H9 (cell line): ENCODE measurements around the gene ILDR2. TPM values are rescaled to one million over a fixed set of nuclear protein-coding genes. Genes with fewer than 3 reads are reported as not detected.

Source experiments
- DNase-seq: peaks from one replicate; pipeline ENCODE4 v3.0.0-alpha.2; 2017
- H2AFZ ChIP-seq: one replicate; pipeline ENCODE4 v1.6.1; 2013; ENCODE audit warnings: mild to moderate bottlenecking, low read length, control low read depth, moderate library complexity
- H2AK5ac ChIP-seq: 2 replicates; pipeline ENCODE4 v1.6.1; 2013; ENCODE audit warnings: low read length, control low read depth, mixed read lengths; ENCODE audit not compliant: insufficient read length
- H2BK120ac ChIP-seq: one replicate; pipeline ENCODE4 v1.6.1; 2013; ENCODE audit warnings: low read depth, mild to moderate bottlenecking, low read length, control low read depth, inconsistent platforms; ENCODE audit not compliant: poor library complexity, severe bottlenecking
- H2BK12ac ChIP-seq: 2 replicates; pipeline ENCODE4 v1.6.1; 2013; ENCODE audit warnings: low read length, control low read depth, mixed read lengths, low read depth; ENCODE audit not compliant: insufficient read length
- H2BK15ac ChIP-seq: 2 replicates; pipeline ENCODE4 v1.6.1; 2013; ENCODE audit warnings: low read depth, low read length, control low read depth
- H2BK20ac ChIP-seq: one replicate; pipeline ENCODE4 v1.6.1; 2013; ENCODE audit warnings: low read depth, mild to moderate bottlenecking, low read length, control low read depth, inconsistent platforms; ENCODE audit not compliant: poor library complexity, severe bottlenecking
- H2BK5ac ChIP-seq: 2 replicates; pipeline ENCODE4 v1.6.1; 2013; ENCODE audit warnings: low read length, control low read depth, mixed read lengths; ENCODE audit not compliant: insufficient read length
- H3K14ac ChIP-seq: 2 replicates; pipeline ENCODE4 v1.6.1; 2013; ENCODE audit warnings: low read length, control low read depth; ENCODE audit not compliant: insufficient read depth
- H3K18ac ChIP-seq: 2 replicates; pipeline ENCODE4 v1.6.1; 2013; ENCODE audit warnings: low read depth, mild to moderate bottlenecking, mixed read lengths, low read length, control low read depth; ENCODE audit not compliant: insufficient read length
- H3K23ac ChIP-seq: 2 replicates; pipeline ENCODE4 v1.6.1; 2013; ENCODE audit warnings: low read length, control low read depth, mixed read lengths, low read depth; ENCODE audit not compliant: insufficient read length
- H3K23me2 ChIP-seq: 2 replicates; pipeline ENCODE4 v1.6.1; 2013; ENCODE audit warnings: low read depth, mild to moderate bottlenecking, mixed read lengths, low read length, control low read depth; ENCODE audit not compliant: insufficient read length, poor library complexity, severe bottlenecking
- H3K27ac ChIP-seq: 2 replicates; pipeline ENCODE4 v1.5.1; 2013; ENCODE audit warnings: low read length, control low read depth, mixed read lengths, low read depth; ENCODE audit not compliant: insufficient read length
- H3K27me3 ChIP-seq: 2 replicates; pipeline ENCODE4 v1.6.1; 2013; ENCODE audit warnings: low read length, control low read depth, inconsistent platforms; ENCODE audit not compliant: insufficient read depth
- H3K4ac ChIP-seq: 2 replicates; pipeline ENCODE4 v1.6.1; 2013; ENCODE audit warnings: low read depth, mild to moderate bottlenecking, control low read depth, inconsistent platforms, low read length, moderate library complexity
- H3K4me1 ChIP-seq: 2 replicates; pipeline ENCODE4 v1.6.1; 2013; ENCODE audit warnings: low read length, control low read depth, inconsistent platforms; ENCODE audit not compliant: insufficient read depth
- H3K4me2 ChIP-seq: 2 replicates; pipeline ENCODE4 v1.6.1; 2013; ENCODE audit warnings: low read length, control low read depth, mixed read lengths; ENCODE audit not compliant: insufficient read length, insufficient read depth
- H3K56ac ChIP-seq: 2 replicates; pipeline ENCODE4 v1.6.1; 2013; ENCODE audit warnings: low read depth, mild to moderate bottlenecking, mixed read lengths, low read length, control low read depth; ENCODE audit not compliant: insufficient read length
- H3K79me1 ChIP-seq: 2 replicates; pipeline ENCODE4 v1.6.1; 2013; ENCODE audit warnings: low read depth, mild to moderate bottlenecking, moderate library complexity, low read length, control low read depth, inconsistent platforms; ENCODE audit not compliant: insufficient read depth, poor library complexity, severe bottlenecking
- H3K79me2 ChIP-seq: 2 replicates; pipeline ENCODE4 v1.6.1; 2013; ENCODE audit warnings: low read length, control low read depth, inconsistent platforms; ENCODE audit not compliant: insufficient read depth
- H3K9ac ChIP-seq: 2 replicates; pipeline ENCODE4 v1.6.1; 2013; ENCODE audit warnings: low read length, control low read depth, mixed read lengths; ENCODE audit not compliant: insufficient read length; ENCODE audit errors: extremely low read depth
- H3K9me3 ChIP-seq: one replicate; pipeline ENCODE4 v1.6.1; 2013; ENCODE audit warnings: low read depth, low read length, inconsistent platforms; ENCODE audit not compliant: control insufficient read depth
- H3T11ph ChIP-seq: one replicate; pipeline ENCODE4 v1.6.1; 2013; ENCODE audit warnings: mild to moderate bottlenecking, low read length, control low read depth, inconsistent platforms
- H4K20me1 ChIP-seq: one replicate; pipeline ENCODE4 v1.6.1; 2013; ENCODE audit not compliant: control insufficient read depth, insufficient read length, insufficient read depth
- H4K5ac ChIP-seq: 2 replicates; pipeline ENCODE4 v1.6.1; 2013; ENCODE audit warnings: low read depth, mild to moderate bottlenecking, mixed read lengths, low read length, control low read depth; ENCODE audit not compliant: insufficient read length
- H4K8ac ChIP-seq: replicated peaks from 2 replicates; pipeline ENCODE4 v1.6.1; 2013; ENCODE audit warnings: low read length, control low read depth, mixed read lengths, low read depth; ENCODE audit not compliant: insufficient read length
- H4K91ac ChIP-seq: 2 replicates; pipeline ENCODE4 v1.6.1; 2013; ENCODE audit warnings: low read depth, mild to moderate bottlenecking, moderate library complexity, mixed read lengths, low read length, control low read depth; ENCODE audit not compliant: insufficient read length
- H3K27ac Mint-ChIP-seq, 3 experiments: 2 replicates in 2 of 3; 3 replicates in 1 of 3; pipeline ENCODE4 v1.8.0; 2020 to 2021; ENCODE audit warnings: mixed read lengths in 3 of 3, mild to moderate bottlenecking in 1 of 3, moderate library complexity in 1 of 3
- H3K27me3 Mint-ChIP-seq: 2 replicates; pipeline ENCODE4 v1.8.0; 2021; ENCODE audit warnings: low read depth, mild to moderate bottlenecking, moderate library complexity, mixed read lengths
- H3K36me3 Mint-ChIP-seq, 3 experiments: 2 replicates in 2 of 3; 3 replicates in 1 of 3; pipeline ENCODE4 v1.8.0; 2020 to 2021; ENCODE audit warnings: low read depth in 3 of 3, mixed read lengths in 3 of 3; ENCODE audit not compliant: insufficient read depth in 1 of 3
- H3K4me1 Mint-ChIP-seq, 2 experiments: 2 replicates each; pipeline ENCODE4 v1.8.0; 2020; ENCODE audit warnings: mixed read lengths in 2 of 2
- H3K4me3 Mint-ChIP-seq, 2 experiments: 2 replicates in 1 of 2; 3 replicates in 1 of 2; pipeline ENCODE4 v1.8.0; 2020 to 2021; ENCODE audit warnings: mild to moderate bottlenecking in 2 of 2, mixed read lengths in 2 of 2, moderate library complexity in 1 of 2
- H3K9me3 Mint-ChIP-seq, 2 experiments: 2 replicates in 1 of 2; 3 replicates in 1 of 2; pipeline ENCODE4 v1.8.0; 2020; ENCODE audit warnings: mild to moderate bottlenecking in 2 of 2, mixed read lengths in 2 of 2, moderate library complexity in 1 of 2
- WGBS: extraction: QIAGEN DNeasy Blood & Tissue Kit; methylation state at CpG from one replicate; pipeline ENCODE4 v1.1.7; 2013; ENCODE audit warnings: missing lambda C conversion rate, low lambda C conversion rate, mixed read lengths; ENCODE audit not compliant: insufficient read length; ENCODE audit errors: extremely low coverage; 5-methylcytosine and 5-hydroxymethylcytosine counted together
- total RNA-seq: library from RNA; stranded (reverse); gene quantifications from 2 replicates; pipeline ENCODE4 v1.2.1, GENCODE V29; 2021
- TF ChIP-seq, protein P1 (sequence below): fragments of 200-600 bp; sonication (generic); conservative IDR thresholded peaks from 3 replicates; pipeline ENCODE4 v1.8.0; 2021; ENCODE audit warnings: antibody characterized with exemption, mild to moderate bottlenecking

Gene ILDR2
- total RNA-seq, 1 experiment from 2014 or later = 1.1 TPM

DNA sequence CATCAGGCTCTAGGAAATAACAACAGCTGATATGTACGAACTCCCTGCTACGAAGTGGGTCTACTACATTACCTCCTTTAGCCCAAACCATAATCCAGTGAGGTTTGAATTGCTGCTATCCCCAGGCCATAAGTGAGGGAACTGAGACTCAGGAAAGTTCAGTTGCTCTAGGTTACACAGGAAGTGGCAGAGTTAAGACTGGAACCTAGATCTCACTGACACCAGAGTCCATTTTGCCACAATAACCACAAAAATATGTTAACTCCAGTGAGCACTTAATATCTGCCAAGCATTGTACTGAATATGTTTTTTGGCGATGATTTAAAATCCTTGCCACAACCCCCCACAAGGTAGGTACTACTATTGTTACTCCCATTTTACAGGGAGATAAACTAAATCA lies 90.4 kb downstream of the ILDR2 start:
- no peak overlapping the region for H3T11ph ChIP-seq
- H4K5ac ChIP-seq = no peak overlapping the region
- H2BK20ac ChIP-seq = no peak overlapping the region
- WGBS = no CpG with 5 or more reads among the region's 3 CpGs
- no peaks in the 10 kb centered on the region for H3K4me1 ChIP-seq
- no peak overlapping the region for H2BK5ac ChIP-seq
- no peaks in the 10 kb centered on the region for H3K23me2 ChIP-seq
- TF ChIP-seq, protein P1, sequence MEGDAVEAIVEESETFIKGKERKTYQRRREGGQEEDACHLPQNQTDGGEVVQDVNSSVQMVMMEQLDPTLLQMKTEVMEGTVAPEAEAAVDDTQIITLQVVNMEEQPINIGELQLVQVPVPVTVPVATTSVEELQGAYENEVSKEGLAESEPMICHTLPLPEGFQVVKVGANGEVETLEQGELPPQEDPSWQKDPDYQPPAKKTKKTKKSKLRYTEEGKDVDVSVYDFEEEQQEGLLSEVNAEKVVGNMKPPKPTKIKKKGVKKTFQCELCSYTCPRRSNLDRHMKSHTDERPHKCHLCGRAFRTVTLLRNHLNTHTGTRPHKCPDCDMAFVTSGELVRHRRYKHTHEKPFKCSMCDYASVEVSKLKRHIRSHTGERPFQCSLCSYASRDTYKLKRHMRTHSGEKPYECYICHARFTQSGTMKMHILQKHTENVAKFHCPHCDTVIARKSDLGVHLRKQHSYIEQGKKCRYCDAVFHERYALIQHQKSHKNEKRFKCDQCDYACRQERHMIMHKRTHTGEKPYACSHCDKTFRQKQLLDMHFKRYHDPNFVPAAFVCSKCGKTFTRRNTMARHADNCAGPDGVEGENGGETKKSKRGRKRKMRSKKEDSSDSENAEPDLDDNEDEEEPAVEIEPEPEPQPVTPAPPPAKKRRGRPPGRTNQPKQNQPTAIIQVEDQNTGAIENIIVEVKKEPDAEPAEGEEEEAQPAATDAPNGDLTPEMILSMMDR = no peak
- H3K9me3 Mint-ChIP-seq = no peaks in the 10 kb centered on the region
- no peaks in the 10 kb centered on the region for H4K20me1 ChIP-seq
- H3K4me3 Mint-ChIP-seq = no peak overlapping the region
- no peak overlapping the region for H3K14ac ChIP-seq
- no peak overlapping the region for H2AFZ ChIP-seq
- H3K27me3 ChIP-seq = peaks cover 4% of the 10 kb centered on the region; the same call in 1 of the 2 replicates
- H3K9me3 ChIP-seq = no peaks in the 10 kb centered on the region
- no peak overlapping the region for H2AK5ac ChIP-seq
- no peak overlapping the region for H2BK120ac ChIP-seq
- H4K8ac ChIP-seq = no peak overlapping the region
- H3K56ac ChIP-seq = no peak overlapping the region
- H3K4me1 Mint-ChIP-seq = peaks cover 0 to 6% of the 10 kb centered on the region in 2 experiments; a peak in 2 of 4 replicates
- H3K79me2 ChIP-seq = no peaks in the 10 kb centered on the region
- no peak overlapping the region for H4K91ac ChIP-seq
- no peaks in the 10 kb centered on the region for H3K36me3 Mint-ChIP-seq
- no peaks in the 10 kb centered on the region for H3K79me1 ChIP-seq
- H3K27ac ChIP-seq = no peak overlapping the region
- DNase-seq = no peak
- H2BK15ac ChIP-seq = no peak overlapping the region
- no peak overlapping the region for H3K18ac ChIP-seq
- H3K9ac ChIP-seq = no peak overlapping the region
- peaks cover 40% of the 10 kb centered on the region for H3K27me3 Mint-ChIP-seq
- H3K4me2 ChIP-seq = no peak overlapping the region
- no peak overlapping the region for H3K23ac ChIP-seq
- H2BK12ac ChIP-seq = no peak overlapping the region
- H3K27ac Mint-ChIP-seq = no peak overlapping the region
- no peak overlapping the region for H3K4ac ChIP-seq
